Measurements from ENCODE around the gene LCTL. TPM values are rescaled to one million over a fixed set of nuclear protein-coding genes. Genes with fewer than 3 reads are reported as not detected.

Gene LCTL
- total RNA-seq, 4 donors from 2014 or later, result not detected

GRCh38 chr15:66609876-66610275 lies 44.1 kb upstream of the LCTL start:
- intact Hi-C loops (cut with DNase I; ENCODE audit: low total_unique reads), result loop anchor here (5.0 to 10.0 kb wide), 2 partner anchors 85 to 242 kb away; no protein-coding TSS in a partner anchor
- TF ChIP-seq POLR2A (IDR thresholded peaks at IDR 0.05) (no peak), CTCF (IDR thresholded peaks at IDR 0.05) (no peak)
- DNase-seq (ENCODE audit: low spot score in 2 of 2), result no peak
- no peak overlapping the region for H3K4me3 ChIP-seq (ENCODE audit: low read depth, poor library complexity, severe bottlenecking)
- 81 to 92% methylated on average over 3 to 5 of the region's 5 CpGs for WGBS, 2 donors

- DNase-seq (ENCODE audit: low spot score in 2 of 2), result no peak
- intact Hi-C loops (cut with DNase I; ENCODE audit: low total_unique reads), result loop anchor here (5.0 kb wide), 1 partner anchor 243 kb away; no protein-coding TSS in a partner anchor
- TF ChIP-seq POLR2A (IDR thresholded peaks at IDR 0.05) (no peak), CTCF (IDR thresholded peaks at IDR 0.05) (no peak)
- H3K4me3 ChIP-seq (ENCODE audit: low read depth, poor library complexity, severe bottlenecking), result no peak overlapping the region
- 91 to 94% methylated on average over 2 of the region's 2 CpGs for WGBS, 2 donors
Observed at GRCh38 chr15:66608881-66609280, 43.1 kb upstream of the LCTL start.

GRCh38 chr15:66608159-66608558 lies 42.4 kb upstream of the LCTL start:
- no peak for DNase-seq (ENCODE audit: low spot score in 2 of 2)
- 68 to 76% methylated on average over 3 of the region's 3 CpGs for WGBS, 2 donors
- H3K4me3 ChIP-seq (ENCODE audit: low read depth, poor library complexity, severe bottlenecking), result no peak overlapping the region
- intact Hi-C loops (cut with DNase I; ENCODE audit: low total_unique reads), result loop anchor here (5.0 kb wide), 1 partner anchor 244 kb away; no protein-coding TSS in a partner anchor
- TF ChIP-seq POLR2A (IDR thresholded peaks at IDR 0.05) (no peak), CTCF (IDR thresholded peaks at IDR 0.05) (no peak)

- H3K4me3 ChIP-seq (ENCODE audit: low read depth, poor library complexity, severe bottlenecking), result no peak overlapping the region
- DNase-seq (ENCODE audit: low spot score in 2 of 2), result no peak
- intact Hi-C loops (cut with DNase I; ENCODE audit: low total_unique reads), result no loop called here
- TF ChIP-seq CTCF (IDR thresholded peaks at IDR 0.05), result no peak
- TF ChIP-seq POLR2A (IDR thresholded peaks at IDR 0.05), result no peak
- WGBS, 2 donors, result 47 to 50% methylated on average over 14 of the region's 14 CpGs
Observed at GRCh38 chr15:66603301-66604179, 37.7 kb upstream of the LCTL start.

- DNase-seq (ENCODE audit: low spot score in 2 of 2), result no peak
- WGBS, 2 donors, result 42 to 61% methylated on average over 1 to 2 of the region's 2 CpGs
- TF ChIP-seq CTCF (IDR thresholded peaks at IDR 0.05), result no peak
- TF ChIP-seq POLR2A (IDR thresholded peaks at IDR 0.05), result no peak
- no peak overlapping the region for H3K4me3 ChIP-seq (ENCODE audit: low read depth, poor library complexity, severe bottlenecking)
- intact Hi-C loops (cut with DNase I; ENCODE audit: low total_unique reads), result no loop called here
Observed at GRCh38 chr15:66601521-66601920, 35.7 kb upstream of the LCTL start.

All from lower leg skin (tissue), 4 donors.